Pulmonary artery endothelial cell (primary cell): ENCODE data around the gene RIIAD1. TPM values are rescaled to one million over a fixed set of nuclear protein-coding genes. Genes with fewer than 3 reads are reported as not detected.

Experiments used
- total RNA-seq: library from RNA; depleted of rRNA; stranded (reverse); fragments of >200 nt; gene quantifications from 2 replicates; pipeline ENCODE4 v1.2.3, GENCODE V29; 2014

The RIIAD1 gene
- total RNA-seq, 1 donor from 2014 or later: not detected

Other genes with a start within 250 kb of the RIIAD1 start
- gene CGN, start 210.1 kb upstream of the RIIAD1 start, total RNA-seq: 0.71 and 0.79 TPM in 2 replicates
- 6.1 and 6.6 TPM in 2 replicates for gene TUFT1, start 181.2 kb upstream of the RIIAD1 start, total RNA-seq
- gene SNX27, start 109.5 kb upstream of the RIIAD1 start, total RNA-seq: 13.9 and 25.2 TPM in 2 replicates
- gene CELF3, start 4.7 kb upstream of the RIIAD1 start, total RNA-seq: not detected in 2 replicates
- 120 and 141 TPM in 2 replicates for gene MRPL9, start 42.0 kb downstream of the RIIAD1 start, total RNA-seq
- gene TDRKH, start 69.0 kb downstream of the RIIAD1 start, total RNA-seq: 8.2 and 11.8 TPM in 2 replicates
- gene LINGO4, start 83.9 kb downstream of the RIIAD1 start, total RNA-seq: not detected in 2 replicates
- gene RORC, start 110.3 kb downstream of the RIIAD1 start, total RNA-seq: not detected in 2 replicates
- 0.04 and 0.07 TPM in 2 replicates for gene C2CD4D, start 118.3 kb downstream of the RIIAD1 start, total RNA-seq
- not detected in 2 replicates for gene THEM5, start 132.2 kb downstream of the RIIAD1 start, total RNA-seq
- 11.4 and 18.0 TPM in 2 replicates for gene THEM4, start 188.0 kb downstream of the RIIAD1 start, total RNA-seq